CD14-positive monocyte (primary cell): ENCODE measurements around the gene ZC3H15. TPM values are rescaled to one million over a fixed set of nuclear protein-coding genes. Genes with fewer than 3 reads are reported as not detected.

Source experiments
- DNase-seq, 3 donors: peaks; one replicate each; pipeline ENCODE4 v3.0.0-alpha.2; 2011 to 2022
- H2AFZ ChIP-seq: 2 replicates; pipeline ENCODE4 v1.6.0; 2012; ENCODE audit warnings: mild to moderate bottlenecking, low read depth, low read length, inconsistent platforms; ENCODE audit not compliant: insufficient read depth, poor library complexity, severe bottlenecking
- H3K27ac ChIP-seq, 2 donors: 1 replicate in 1 of 2; 2 replicates in 1 of 2; pipeline ENCODE4 v1.5.1; 2012 to 2013; ENCODE audit warnings: low read length in 2 of 2, control low read depth in 1 of 2, inconsistent platforms in 1 of 2, low read depth in 1 of 2, mild to moderate bottlenecking in 1 of 2
- H3K27me3 ChIP-seq, 2 donors: one replicate each; pipeline versions ENCODE4 v1.6.0 to v1.6.1; 2011 to 2013; ENCODE audit warnings: low read length in 2 of 2; ENCODE audit not compliant: control insufficient read depth in 2 of 2, insufficient read depth in 2 of 2
- H3K36me3 ChIP-seq, 2 donors: replicated peaks in 1 of 2; 1 replicate in 1 of 2; 2 replicates in 1 of 2; pipeline versions ENCODE4 v1.5.1 to v1.6.1; 2012 to 2013; ENCODE audit warnings: low read length in 2 of 2, control low read depth in 1 of 2, inconsistent platforms in 1 of 2, mild to moderate bottlenecking in 1 of 2; ENCODE audit not compliant: insufficient read depth in 2 of 2, control insufficient read depth in 1 of 2
- H3K4me1 ChIP-seq, 2 donors: 1 replicate in 1 of 2; 2 replicates in 1 of 2; pipeline versions ENCODE4 v1.5.1 to v1.6.1; 2012 to 2013; ENCODE audit warnings: low read length in 2 of 2, control low read depth in 1 of 2, inconsistent platforms in 1 of 2, mild to moderate bottlenecking in 1 of 2, moderate library complexity in 1 of 2; ENCODE audit not compliant: insufficient read depth in 2 of 2, control insufficient read depth in 1 of 2
- H3K4me2 ChIP-seq: replicated peaks from 2 replicates; pipeline ENCODE3; 2012; ENCODE audit warnings: low read length, moderate library complexity, mild to moderate bottlenecking; ENCODE audit not compliant: poor library complexity, severe bottlenecking; ENCODE audit errors: extremely low read depth
- H3K4me3 ChIP-seq, 3 experiments: fragments of 200-600 bp in 1 of 3; sonication (generic) in 1 of 3; replicated peaks in 1 of 3; 1 replicate in 2 of 3; 2 replicates in 1 of 3; pipeline ENCODE4 v1.5.1; 2011 to 2013; ENCODE audit warnings: low read length in 3 of 3, mild to moderate bottlenecking in 3 of 3, control low read depth in 2 of 3, low read depth in 2 of 3, inconsistent platforms in 1 of 3, moderate library complexity in 1 of 3
- H3K79me2 ChIP-seq: 2 replicates; pipeline ENCODE4 v1.6.0; 2012; ENCODE audit warnings: mild to moderate bottlenecking, control low read depth, inconsistent platforms, low read length, moderate library complexity; ENCODE audit not compliant: insufficient read depth
- H3K9ac ChIP-seq: 2 replicates; pipeline ENCODE4 v1.6.0; 2017; ENCODE audit warnings: low read length, mild to moderate bottlenecking; ENCODE audit not compliant: insufficient read depth, poor library complexity, severe bottlenecking
- H3K9me3 ChIP-seq, 2 donors: replicated peaks in 1 of 2; 1 replicate in 1 of 2; 2 replicates in 1 of 2; pipeline versions ENCODE4 v1.5.1 to v1.6.1; 2012 to 2013; ENCODE audit warnings: low read length in 2 of 2, control low read depth in 1 of 2; ENCODE audit not compliant: control insufficient read depth in 1 of 2, insufficient read depth in 1 of 2
- H4K20me1 ChIP-seq: 2 replicates; pipeline ENCODE4 v1.6.0; 2012; ENCODE audit warnings: mild to moderate bottlenecking, low read length, control low read depth, moderate library complexity; ENCODE audit not compliant: insufficient read depth
- H3K27ac Mint-ChIP-seq, 7 donors: one replicate each; pipeline ENCODE4 v1.8.0; 2020; ENCODE audit warnings: mild to moderate bottlenecking in 7 of 7, mixed read lengths in 7 of 7, moderate library complexity in 6 of 7, inconsistent platforms in 2 of 7
- H3K27me3 Mint-ChIP-seq, 3 donors: one replicate each; pipeline ENCODE4 v1.8.0; 2021 to 2022; ENCODE audit warnings: low read depth in 3 of 3, mild to moderate bottlenecking in 3 of 3, mixed read lengths in 3 of 3, moderate library complexity in 3 of 3, inconsistent platforms in 1 of 3
- H3K36me3 Mint-ChIP-seq, 2 donors: one replicate each; pipeline ENCODE4 v1.8.0; 2020; ENCODE audit warnings: mixed read lengths in 2 of 2, inconsistent platforms in 1 of 2, mild to moderate bottlenecking in 1 of 2
- H3K4me1 Mint-ChIP-seq: one replicate; pipeline ENCODE4 v1.8.0; 2020; ENCODE audit warnings: mild to moderate bottlenecking, mixed read lengths
- H3K4me3 Mint-ChIP-seq, 2 donors: one replicate each; pipeline ENCODE4 v1.8.0; 2020; ENCODE audit warnings: mild to moderate bottlenecking in 2 of 2, mixed read lengths in 2 of 2, moderate library complexity in 1 of 2
- H3K9me3 Mint-ChIP-seq, 7 donors: one replicate each; pipeline ENCODE4 v1.8.0; 2020 to 2022; ENCODE audit warnings: mixed read lengths in 7 of 7, mild to moderate bottlenecking in 6 of 7, moderate library complexity in 6 of 7, inconsistent platforms in 2 of 7
- WGBS: methylation state at CpG from one replicate; pipeline ENCODE4 v1.1.5; 2013; ENCODE audit warnings: missing lambda C conversion rate; ENCODE audit not compliant: insufficient coverage; 5-methylcytosine and 5-hydroxymethylcytosine counted together
- intact Hi-C, 2 donors: fragments of 100-400 bp; cut with micrococcal nuclease; formaldehyde crosslinking; loops; one replicate each; pipeline versions ENCODE4 v1.15.0 to v1.15.1; 2023
- polyA plus RNA-seq, 3 donors: library from polyadenylated mRNA; depleted of rRNA in 1 of 3; unstranded in 2 of 3; stranded (reverse) in 1 of 3; fragments of 300-500 nt in 2 of 3; fragments of >200 nt in 1 of 3; fragmentation: Illumina TruSeq in 2 of 3; gene quantifications; 1 replicate in 2 of 3; 2 replicates in 1 of 3; pipeline ENCODE4 v1.2.3, GENCODE V29; 2012 to 2021
- TF ChIP-seq, protein P1 (sequence below): fragments of 200-600 bp; IDR thresholded peaks from one replicate; pipeline ENCODE4 v1.8.0; 2022; ENCODE audit warnings: antibody characterized with exemption, mild to moderate bottlenecking

The ZC3H15 gene
- polyA plus RNA-seq, 3 donors: 39.4 to 52.8 (median 40.6) TPM

GRCh38 chr2:186498834-186499233 is 12.8 kb downstream of the ZC3H15 start:
- DNase-seq: no peak
- Mint-ChIP-seq H3K27me3 (no peaks in the 10 kb centered on the region), H3K4me3 (no peak overlapping the region), H3K9me3 (no peaks in the 10 kb centered on the region), H3K4me1 (peaks cover 1% of the 10 kb centered on the region), H3K27ac (peak overlapping the region in 1 of 7 donors; percentile 70), H3K36me3 (peaks cover 65 to 71% of the 10 kb centered on the region in 2 donors)
- TF ChIP-seq, protein P1, sequence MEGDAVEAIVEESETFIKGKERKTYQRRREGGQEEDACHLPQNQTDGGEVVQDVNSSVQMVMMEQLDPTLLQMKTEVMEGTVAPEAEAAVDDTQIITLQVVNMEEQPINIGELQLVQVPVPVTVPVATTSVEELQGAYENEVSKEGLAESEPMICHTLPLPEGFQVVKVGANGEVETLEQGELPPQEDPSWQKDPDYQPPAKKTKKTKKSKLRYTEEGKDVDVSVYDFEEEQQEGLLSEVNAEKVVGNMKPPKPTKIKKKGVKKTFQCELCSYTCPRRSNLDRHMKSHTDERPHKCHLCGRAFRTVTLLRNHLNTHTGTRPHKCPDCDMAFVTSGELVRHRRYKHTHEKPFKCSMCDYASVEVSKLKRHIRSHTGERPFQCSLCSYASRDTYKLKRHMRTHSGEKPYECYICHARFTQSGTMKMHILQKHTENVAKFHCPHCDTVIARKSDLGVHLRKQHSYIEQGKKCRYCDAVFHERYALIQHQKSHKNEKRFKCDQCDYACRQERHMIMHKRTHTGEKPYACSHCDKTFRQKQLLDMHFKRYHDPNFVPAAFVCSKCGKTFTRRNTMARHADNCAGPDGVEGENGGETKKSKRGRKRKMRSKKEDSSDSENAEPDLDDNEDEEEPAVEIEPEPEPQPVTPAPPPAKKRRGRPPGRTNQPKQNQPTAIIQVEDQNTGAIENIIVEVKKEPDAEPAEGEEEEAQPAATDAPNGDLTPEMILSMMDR: no peak
- no peak overlapping the region for H2AFZ ChIP-seq
- no peak overlapping the region for H3K4me2 ChIP-seq
- H3K36me3 ChIP-seq: peaks cover 81 to 91% of the 10 kb centered on the region in 2 donors
- H3K9ac ChIP-seq: no peak overlapping the region
- H4K20me1 ChIP-seq: peaks cover 85% of the 10 kb centered on the region
- peaks cover 54% of the 10 kb centered on the region for H3K79me2 ChIP-seq
- no peak overlapping the region for H3K4me3 ChIP-seq
- intact Hi-C loops: no loop called here
- no CpG with 5 or more reads among the region's 1 CpG for WGBS
- no peaks in the 10 kb centered on the region for H3K4me1 ChIP-seq
- H3K27me3 ChIP-seq: no peaks in the 10 kb centered on the region
- H3K9me3 ChIP-seq: no peaks in the 10 kb centered on the region
- H3K27ac ChIP-seq: peak overlapping the region in 1 of 2 donors; percentile 15

DNA sequence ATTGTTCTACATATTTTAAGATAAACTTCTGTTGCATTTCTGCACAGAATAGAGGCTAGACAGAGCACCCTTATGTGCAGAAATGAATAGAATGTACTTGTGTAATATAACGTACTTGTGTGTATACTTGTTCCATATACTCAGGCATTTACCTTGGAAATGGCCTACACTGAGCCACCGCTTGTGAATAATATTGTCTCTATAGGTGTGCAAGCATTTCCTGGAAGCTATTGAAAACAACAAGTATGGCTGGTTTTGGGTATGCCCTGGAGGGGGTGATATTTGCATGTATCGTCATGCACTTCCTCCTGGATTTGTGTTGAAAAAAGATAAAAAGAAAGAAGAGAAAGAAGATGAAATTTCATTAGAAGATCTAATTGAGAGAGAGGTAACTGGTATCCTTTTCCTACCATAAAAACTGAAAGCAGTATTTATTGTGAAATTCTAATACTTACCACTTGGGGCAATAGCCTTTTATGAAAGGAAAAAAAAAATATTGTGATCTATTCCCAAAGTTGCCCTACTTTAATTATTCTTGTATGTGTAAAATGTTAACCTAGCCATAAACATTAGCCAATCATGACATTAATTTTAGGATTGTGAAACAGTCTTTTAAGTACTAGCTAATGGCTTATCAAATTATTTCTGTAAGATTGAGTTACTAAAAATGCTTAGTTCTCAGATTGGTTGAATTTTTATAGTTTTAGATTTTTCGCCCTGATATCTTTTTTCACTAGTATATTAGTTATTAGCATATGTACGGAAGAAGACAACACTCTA is 18.0 kb downstream of the ZC3H15 start:
- peaks cover 70 to 89% of the 10 kb centered on the region in 2 donors for H3K36me3 Mint-ChIP-seq

More for the DNA sequence above, 18.0 kb downstream of the ZC3H15 start:
- peak in 2 of 3 donors; percentile 6 to 25 for DNase-seq
- no peaks in the 10 kb centered on the region for H3K4me1 ChIP-seq
- no peak overlapping the region for H2AFZ ChIP-seq
- peaks cover 6% of the 10 kb centered on the region for H3K79me2 ChIP-seq
- H3K4me2 ChIP-seq: no peak overlapping the region
- no peak overlapping the region for H3K4me3 ChIP-seq
- H3K27me3 Mint-ChIP-seq: no peaks in the 10 kb centered on the region
- no peak overlapping the region for H3K9ac ChIP-seq
- no peaks in the 10 kb centered on the region for H3K9me3 ChIP-seq
- peaks cover 92 to 98% of the 10 kb centered on the region in 2 donors for H3K36me3 ChIP-seq
- peaks cover 2% of the 10 kb centered on the region for H3K4me1 Mint-ChIP-seq
- no peak overlapping the region for H3K4me3 Mint-ChIP-seq
- peaks cover 40% of the 10 kb centered on the region for H4K20me1 ChIP-seq
- WGBS: 33% methylated on average over 1 of the region's 5 CpGs
- no peaks in the 10 kb centered on the region for H3K9me3 Mint-ChIP-seq
- TF ChIP-seq, protein P1: peak; percentile 69
- intact Hi-C loops: loop anchor here (5.0 to 10.0 kb wide), 3 partner anchors 81 to 141 kb away; no protein-coding TSS in a partner anchor
- H3K27me3 ChIP-seq: no peaks in the 10 kb centered on the region
- H3K27ac ChIP-seq: peak overlapping the region in 1 of 2 donors; percentile 29
- H3K27ac Mint-ChIP-seq: peak overlapping the region in 2 of 7 donors; percentile 74 to 76
